Stomach (tissue), 4 donors: ENCODE results near the gene PLPPR1.

Experiments
- POLR2A ChIP-seq, 4 donors: fragments of 450-650 bp; IDR thresholded peaks; one replicate each; pipeline ENCODE4 v1.6.1; 2016; ENCODE audit warnings: antibody characterized with exemption in 4 of 4, control low read depth in 2 of 4, mild to moderate bottlenecking in 1 of 4, moderate library complexity in 1 of 4
- POLR2AphosphoS5 ChIP-seq, 3 donors: sonication (generic); formaldehyde crosslinking; IDR thresholded peaks; one replicate each; pipeline ENCODE4 v1.6.1; 2016; ENCODE audit warnings: antibody characterized with exemption in 3 of 3
- TF ChIP-seq, protein P1 (sequence below), 7 experiments: fragments of 450-650 bp in 4 of 7; fragments of 200-600 bp in 3 of 7; sonication (generic) in 3 of 7; IDR thresholded peaks; one replicate each; pipeline ENCODE4 v1.5.1; 2016 to 2019; ENCODE audit warnings: antibody characterized with exemption in 7 of 7, control low read depth in 2 of 7, mild to moderate bottlenecking in 1 of 7

DNA sequence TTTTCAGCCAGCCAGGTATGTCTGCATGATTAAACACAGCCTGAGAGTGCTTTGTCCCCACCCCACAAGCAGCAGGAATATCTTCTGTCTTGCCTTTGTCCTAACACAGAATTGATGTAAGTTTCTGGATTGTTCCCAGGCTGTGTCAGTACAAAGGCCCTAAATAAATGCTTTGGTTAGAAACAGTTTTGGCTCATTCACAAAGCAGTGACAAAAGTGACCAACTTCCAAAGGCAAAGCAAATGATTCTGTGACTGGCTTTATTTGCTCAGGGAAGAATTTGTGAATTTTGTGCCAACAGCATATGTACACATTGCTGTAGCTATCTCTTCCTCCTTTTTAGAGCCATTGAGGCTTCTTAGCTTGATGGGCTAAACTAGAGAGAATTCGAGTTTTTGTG is 133.7 kb downstream of the PLPPR1 start:
- no peak for TF ChIP-seq POLR2A (IDR thresholded peaks at IDR 0.05)
- TF ChIP-seq, protein P1, sequence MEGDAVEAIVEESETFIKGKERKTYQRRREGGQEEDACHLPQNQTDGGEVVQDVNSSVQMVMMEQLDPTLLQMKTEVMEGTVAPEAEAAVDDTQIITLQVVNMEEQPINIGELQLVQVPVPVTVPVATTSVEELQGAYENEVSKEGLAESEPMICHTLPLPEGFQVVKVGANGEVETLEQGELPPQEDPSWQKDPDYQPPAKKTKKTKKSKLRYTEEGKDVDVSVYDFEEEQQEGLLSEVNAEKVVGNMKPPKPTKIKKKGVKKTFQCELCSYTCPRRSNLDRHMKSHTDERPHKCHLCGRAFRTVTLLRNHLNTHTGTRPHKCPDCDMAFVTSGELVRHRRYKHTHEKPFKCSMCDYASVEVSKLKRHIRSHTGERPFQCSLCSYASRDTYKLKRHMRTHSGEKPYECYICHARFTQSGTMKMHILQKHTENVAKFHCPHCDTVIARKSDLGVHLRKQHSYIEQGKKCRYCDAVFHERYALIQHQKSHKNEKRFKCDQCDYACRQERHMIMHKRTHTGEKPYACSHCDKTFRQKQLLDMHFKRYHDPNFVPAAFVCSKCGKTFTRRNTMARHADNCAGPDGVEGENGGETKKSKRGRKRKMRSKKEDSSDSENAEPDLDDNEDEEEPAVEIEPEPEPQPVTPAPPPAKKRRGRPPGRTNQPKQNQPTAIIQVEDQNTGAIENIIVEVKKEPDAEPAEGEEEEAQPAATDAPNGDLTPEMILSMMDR (IDR thresholded peaks at IDR 0.05): no peak
- no peak for TF ChIP-seq POLR2AphosphoS5 (IDR thresholded peaks at IDR 0.05)
